Stimulated activated CD8-positive, alpha-beta memory T cell treated with anti-CD3 and anti-CD28 coated beads, Interleukin-15, amount 100 ng/mL, for 24 hours (primary cell): ENCODE data around the gene PPM1E.
"Not testable (repeated sequence)": the region's sequence is repeated elsewhere in the genome, so short reads cannot be mapped to it uniquely, and the experiment has no call there.

Experiments
- DNase-seq: peaks from one replicate; pipeline ENCODE4 v3.0.0-alpha.2; 2020; ENCODE audit warnings: low read depth

Gene PPM1E

GRCh38 chr17:58840820-58841612 lies 85.4 kb downstream of the PPM1E start:
- DNase-seq: no peak

DNA sequence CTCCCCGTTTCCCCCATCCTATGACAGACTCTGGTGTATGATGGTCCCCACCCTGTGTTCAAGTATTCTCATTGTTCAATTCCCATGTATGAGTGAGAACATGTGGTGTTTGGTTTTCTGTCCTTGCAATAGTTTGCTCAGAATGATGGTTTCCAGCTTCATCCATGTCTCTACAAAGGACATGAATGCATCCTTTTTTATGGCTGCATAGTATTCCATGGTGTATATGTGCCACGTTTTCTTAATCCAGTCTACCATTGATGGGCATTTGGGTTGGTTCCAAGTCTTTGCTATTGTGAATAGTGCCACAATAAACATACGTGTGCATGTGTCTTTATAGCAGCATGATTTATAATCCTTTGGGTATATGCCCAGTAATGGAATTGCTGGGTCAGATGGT lies 90.8 kb downstream of the PPM1E start:
- not testable (repeated sequence) for DNase-seq

DNA sequence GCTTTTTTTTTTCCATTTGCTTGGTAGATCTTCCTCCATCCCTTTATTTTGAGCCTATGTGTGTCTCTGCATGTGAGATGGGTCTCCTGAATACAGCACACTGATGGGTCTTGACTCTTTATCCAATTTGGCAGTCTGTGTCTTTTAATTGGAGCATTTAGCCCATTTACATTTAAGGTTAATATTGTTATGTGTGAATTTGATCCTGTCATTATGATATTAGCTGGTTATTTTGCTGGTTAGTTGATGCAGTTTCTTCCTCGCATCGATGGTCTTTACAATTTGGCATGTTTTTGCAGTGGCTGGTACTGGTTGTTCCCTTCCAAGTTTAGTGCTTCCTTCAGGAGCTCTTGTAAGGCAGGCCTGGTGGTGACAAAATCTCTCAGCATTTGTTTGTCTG lies 94.5 kb downstream of the PPM1E start:
- not testable (repeated sequence) for DNase-seq

DNA sequence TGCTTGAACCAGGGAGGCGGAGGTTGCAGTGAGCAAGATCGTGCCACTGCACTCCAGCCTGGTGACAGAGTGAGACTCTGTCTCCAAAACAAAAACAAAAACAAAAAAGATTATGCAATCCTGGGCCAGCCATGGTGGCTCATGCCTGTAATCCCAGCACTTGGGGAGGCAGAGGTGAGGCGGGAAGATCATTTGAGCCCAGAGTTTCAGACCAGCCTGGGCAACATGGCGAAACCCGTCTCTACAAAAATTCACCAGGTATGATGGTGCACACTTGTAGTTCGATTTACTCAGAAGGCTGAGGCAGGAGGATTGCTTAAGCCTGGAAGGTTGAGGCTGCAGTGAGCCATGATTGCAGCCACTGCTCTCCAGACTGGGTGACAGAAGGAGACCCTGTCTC lies 109.6 kb downstream of the PPM1E start:
- DNase-seq: no peak

GRCh38 chr17:58870747-58871146 lies 115.1 kb downstream of the PPM1E start:
- no peak for DNase-seq

DNA sequence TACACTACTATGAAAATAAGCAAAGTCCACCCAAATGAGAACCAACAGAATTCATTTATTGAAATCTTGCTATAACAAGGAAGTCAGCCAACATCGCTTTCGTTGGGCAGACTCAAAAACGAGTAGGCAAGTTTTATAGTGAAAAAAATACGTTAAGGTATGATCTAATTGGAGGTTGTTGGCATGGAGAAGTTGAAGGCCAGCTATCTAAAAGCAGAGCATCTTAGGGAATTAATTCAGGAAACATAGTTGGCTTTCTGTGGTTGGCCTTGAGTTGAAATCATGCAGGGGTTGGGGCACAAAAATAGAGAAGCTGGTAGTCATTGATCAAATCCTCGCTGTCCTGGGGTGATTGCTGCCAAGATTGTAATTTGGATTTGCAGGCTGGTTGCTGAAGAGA lies 118.3 kb downstream of the PPM1E start:
- no peak for DNase-seq

DNA sequence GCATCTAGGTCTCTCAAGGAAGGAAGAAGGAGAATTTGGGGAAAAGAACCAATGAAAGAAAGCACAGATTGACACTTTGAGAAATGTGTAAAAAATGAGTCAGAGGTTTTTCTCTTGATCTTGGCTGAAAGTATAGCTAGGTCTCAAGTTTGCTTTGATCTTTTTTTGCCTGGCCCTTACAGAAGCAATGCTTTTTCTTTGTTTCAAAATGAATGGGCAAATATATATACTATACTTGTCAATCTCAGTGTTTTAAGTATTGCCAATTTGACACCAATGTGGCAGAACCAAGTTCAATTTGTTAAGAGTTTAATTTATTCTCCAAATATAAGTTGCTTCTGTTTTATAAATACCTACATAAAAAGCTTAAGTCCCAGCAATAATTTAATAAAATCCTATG lies 119.6 kb downstream of the PPM1E start:
- no peak for DNase-seq

GRCh38 chr17:58884161-58884560 lies 128.5 kb downstream of the PPM1E start:
- no peak for DNase-seq

GRCh38 chr17:58886514-58886913 lies 130.9 kb downstream of the PPM1E start:
- DNase-seq: no peak

DNA sequence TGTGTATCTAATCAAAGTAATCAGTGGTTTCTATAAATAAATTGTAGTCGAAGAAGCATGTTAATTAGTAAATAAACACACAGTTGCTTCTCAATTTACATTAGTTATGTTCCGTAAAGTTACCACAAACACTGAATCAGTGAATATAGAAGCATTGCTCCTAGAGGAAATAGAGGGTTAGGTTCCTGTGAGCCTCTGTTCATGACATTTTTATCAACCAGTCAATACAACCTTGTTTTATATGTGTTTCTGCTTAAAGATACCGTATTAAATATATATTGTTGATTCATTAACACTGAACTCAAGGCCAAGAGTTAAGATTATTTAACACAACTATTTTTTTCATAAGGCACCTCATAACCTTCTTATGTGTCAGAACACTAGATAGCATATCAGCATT lies 134.3 kb downstream of the PPM1E start:
- DNase-seq: no peak

GRCh38 chr17:58899191-58899590 lies 143.5 kb downstream of the PPM1E start:
- DNase-seq: no peak

GRCh38 chr17:58902322-58902721 lies 146.7 kb downstream of the PPM1E start:
- no peak for DNase-seq

GRCh38 chr17:58911741-58912343 lies 156.2 kb downstream of the PPM1E start:
- DNase-seq: no peak

DNA sequence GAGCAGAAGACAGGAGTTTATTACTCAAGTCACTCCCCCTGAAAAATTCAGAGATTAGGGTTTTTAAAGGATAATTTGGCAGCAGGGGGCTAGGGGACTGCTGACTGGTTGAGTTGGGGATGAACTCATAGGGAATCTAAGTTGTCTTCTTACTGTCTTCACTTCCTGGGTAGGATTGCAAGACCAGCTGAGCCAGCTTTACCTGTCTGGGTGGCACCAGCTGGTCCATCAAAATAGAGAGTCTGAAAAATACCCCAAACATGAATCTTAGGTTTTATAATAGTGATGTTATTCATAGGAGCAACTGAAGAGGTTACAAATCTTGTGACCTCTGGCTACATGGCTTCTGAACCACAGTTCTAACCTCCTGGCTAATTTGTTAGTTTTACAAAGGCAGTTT lies 157.9 kb downstream of the PPM1E start:
- DNase-seq: no peak

DNA sequence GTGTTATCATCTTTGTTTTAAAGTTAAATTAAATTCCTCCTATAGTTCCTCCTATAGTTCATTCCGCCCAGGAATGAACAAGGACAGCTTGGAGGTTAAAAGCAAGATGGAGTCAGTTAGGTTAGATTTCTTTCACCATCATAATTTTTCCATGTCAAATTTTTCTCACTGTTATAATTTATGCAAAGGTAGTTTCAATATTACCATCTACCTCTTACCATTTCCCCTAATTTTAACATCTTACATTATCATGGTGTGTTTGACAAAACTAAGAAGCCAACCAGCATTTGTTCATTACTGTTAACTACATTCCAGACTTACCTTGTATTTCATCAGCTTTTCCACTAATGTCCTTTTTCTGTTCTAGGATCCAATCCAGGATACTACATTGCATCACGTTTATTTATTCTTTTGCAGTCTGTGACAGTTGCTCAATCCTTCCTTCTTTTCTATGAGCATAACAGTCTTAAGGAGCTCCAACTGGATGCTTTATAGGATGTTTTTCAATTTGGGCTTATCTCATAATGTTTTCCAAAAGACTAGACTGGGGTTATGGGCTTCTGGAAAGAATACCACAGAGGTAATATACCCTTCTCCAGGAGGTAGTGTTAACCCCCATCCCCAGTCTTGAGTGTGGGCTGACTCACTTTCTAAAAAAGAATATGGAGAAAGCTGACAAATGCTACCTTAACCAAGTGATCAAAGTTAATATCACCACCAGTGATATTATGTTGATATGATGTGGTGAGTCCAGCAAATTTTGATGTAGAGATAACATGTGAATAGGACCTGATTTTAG lies 158.5 kb downstream of the PPM1E start:
- DNase-seq: no peak

DNA sequence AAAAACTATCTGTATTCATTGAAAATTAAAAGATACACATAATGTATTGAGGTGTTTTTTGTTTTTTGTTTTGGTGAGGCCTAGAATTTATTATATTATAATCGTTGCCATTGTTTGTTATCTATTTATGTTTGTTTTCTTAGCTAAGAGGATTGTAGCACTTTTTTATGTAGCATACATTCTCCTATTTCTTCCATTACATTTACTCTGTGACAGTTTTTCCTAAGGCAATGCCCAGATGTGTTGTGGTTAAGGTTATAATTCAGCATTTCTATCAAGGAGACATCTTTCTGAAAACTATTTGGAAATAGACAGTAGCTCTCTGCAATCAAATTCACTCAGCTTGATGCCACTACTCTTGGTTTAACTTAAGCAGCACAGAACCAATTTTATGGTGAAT lies 161.6 kb downstream of the PPM1E start:
- DNase-seq: no peak

DNA sequence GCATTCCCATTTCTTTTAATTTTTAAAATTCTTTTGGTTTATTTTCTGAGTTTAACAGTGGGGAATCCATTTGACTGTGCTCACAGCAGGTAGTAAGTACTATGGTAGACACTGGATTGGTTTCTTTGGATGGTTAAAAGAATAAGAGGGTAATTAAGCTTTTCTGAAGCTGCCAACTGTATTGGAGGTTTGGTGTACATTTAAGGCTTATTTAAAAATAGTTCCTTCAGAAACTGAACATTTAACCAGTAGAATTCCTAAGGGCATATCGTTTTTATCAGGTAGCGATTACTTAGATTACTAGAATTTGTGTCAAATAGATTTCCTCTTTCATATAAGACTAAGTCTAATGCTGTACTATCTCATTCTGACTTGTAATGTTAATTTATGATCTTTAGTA lies 162.4 kb downstream of the PPM1E start:
- no peak for DNase-seq

DNA sequence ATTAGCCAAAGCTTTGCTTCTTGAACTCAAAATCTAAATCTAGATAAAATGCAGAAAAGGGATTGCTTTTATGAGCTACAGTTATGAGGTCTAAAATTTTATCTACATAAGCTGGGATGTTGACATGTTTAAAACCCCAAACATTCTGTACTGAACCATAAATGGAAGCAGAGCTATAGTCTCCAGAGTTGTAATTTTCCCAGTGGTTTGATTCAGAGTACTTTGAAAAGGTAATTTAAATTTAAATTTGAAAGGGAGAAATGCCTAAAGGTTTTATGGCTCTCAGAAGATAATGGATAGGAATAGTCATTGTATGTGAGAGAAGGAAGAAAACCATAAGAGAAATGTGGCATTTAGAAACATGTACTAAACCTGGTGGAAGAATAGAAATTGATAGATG lies 163.2 kb downstream of the PPM1E start:
- DNase-seq: no peak

- no peak for DNase-seq
These were observed 165.1 kb downstream of the PPM1E start for GRCh38 chr17:58920773-58921172.

- DNase-seq: no peak
These were observed 177.3 kb downstream of the PPM1E start for GRCh38 chr17:58932956-58933355.

DNA sequence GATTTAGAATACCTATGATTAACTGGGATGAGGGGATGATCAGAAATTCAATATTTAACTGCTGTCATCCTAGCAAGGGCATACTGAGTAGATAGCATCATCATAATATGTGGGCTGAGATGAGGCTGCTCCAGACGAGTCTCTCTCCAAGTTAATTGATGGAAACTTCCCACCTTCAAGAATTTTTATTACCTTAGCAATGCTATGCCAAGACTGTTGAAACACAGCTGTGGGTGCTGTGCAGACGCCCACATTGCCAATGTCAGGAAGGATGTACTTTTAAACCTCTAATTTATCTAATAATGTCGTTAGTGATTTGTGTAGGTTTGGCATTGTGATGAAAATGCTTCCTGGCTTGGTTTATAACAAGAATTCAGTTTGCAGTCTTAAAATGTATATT lies 180.6 kb downstream of the PPM1E start:
- DNase-seq: no peak

DNA sequence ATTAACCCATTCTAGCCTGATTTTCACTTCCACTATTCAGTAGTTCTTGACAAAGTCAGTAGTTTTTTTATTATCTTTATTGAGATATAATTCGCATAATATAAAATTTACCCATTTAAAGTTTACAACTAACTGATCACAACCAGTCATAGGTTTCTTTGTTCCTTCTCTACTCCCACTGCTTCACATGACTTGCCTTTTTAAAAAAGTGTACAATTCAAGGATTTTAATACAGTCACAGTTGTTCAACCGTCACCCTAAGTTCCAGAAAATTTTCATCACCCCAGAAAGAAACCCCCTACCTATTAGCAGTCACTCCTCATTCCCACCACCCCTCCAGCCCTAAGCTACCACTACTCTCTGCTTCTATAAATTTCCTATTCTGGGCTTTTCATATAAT lies 188.5 kb downstream of the PPM1E start:
- DNase-seq: no peak

DNA sequence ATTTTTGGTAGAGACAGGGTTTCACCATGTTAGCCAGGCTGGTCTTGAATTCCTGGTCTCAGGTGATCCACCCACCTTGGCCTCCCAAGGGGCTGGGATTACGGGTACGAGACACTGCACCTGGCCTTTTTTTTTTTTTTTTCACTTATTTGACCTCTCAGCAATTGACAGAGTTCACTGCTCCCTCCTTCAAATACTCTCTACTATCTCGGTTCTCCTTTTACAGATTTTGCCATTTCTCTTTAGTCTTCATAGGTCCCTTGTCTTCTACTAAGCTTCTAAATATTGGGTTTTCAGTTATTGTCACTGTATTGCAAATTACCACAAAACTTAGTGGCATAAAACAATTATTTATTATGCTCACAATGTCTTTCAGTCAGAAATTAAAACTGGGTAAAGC lies 191.8 kb downstream of the PPM1E start:
- DNase-seq: no peak
